Measurements from ENCODE around the gene GDA. TPM values are rescaled to one million over a fixed set of nuclear protein-coding genes. Genes with fewer than 3 reads are reported as not detected.
A peak's percentile ranks its signal among the peaks of the same experiment; 100 is the strongest.
"Not testable (repeated sequence)": the region's sequence is repeated elsewhere in the genome, so short reads cannot be mapped to it uniquely, and the experiment has no call there.

GDA gene
- total and polyA plus RNA-seq, 3 donors from 2014 or later: 1.7 to 3.7 (median 2.1) TPM

- DNase-seq: no peak
- H3K27ac ChIP-seq: no peak overlapping the region
- no peak for TF ChIP-seq CTCF (IDR thresholded peaks at IDR 0.05)
- TF ChIP-seq POLR2A (IDR thresholded peaks at IDR 0.05): no peak
- no peaks in the 10 kb centered on the region for H3K4me1 ChIP-seq
- H3K4me3 ChIP-seq: no peak overlapping the region
- intact Hi-C loops (cut with DNase I; ENCODE audit: low total_unique reads): loop anchor here (10.0 kb wide), 1 partner anchor 224 kb away; no protein-coding TSS in a partner anchor
- H3K9me3 ChIP-seq: no peaks in the 10 kb centered on the region
- H3K36me3 ChIP-seq (ENCODE audit: low read depth, missing control alignments): no peaks in the 10 kb centered on the region
- WGBS, 2 donors: 60 to 73% methylated on average over 3 of the region's 3 CpGs
- no peaks in the 10 kb centered on the region for H3K27me3 ChIP-seq
These were observed 119.7 kb downstream of the GDA start for GRCh38 chr9:72268961-72269360.

DNA sequence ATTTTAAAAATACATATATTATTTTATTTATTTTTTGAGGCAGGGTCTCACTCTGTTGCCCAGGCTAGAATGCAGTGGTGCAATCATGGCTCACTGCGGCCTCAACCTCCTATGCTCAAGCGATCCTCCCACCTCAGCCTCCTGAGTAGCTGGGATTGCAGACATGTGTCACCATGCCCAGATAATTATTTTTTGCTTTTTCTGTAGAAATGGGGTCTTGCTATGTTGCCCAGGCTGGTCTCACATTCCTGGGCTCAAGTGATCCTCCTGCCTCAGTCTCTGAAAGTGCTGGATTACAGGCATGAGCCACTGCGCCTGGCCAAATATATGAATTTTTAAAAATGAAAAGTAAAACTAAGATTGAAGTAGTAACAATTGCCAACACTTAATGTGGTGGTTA lies 121.1 kb downstream of the GDA start:
- intact Hi-C loops (cut with DNase I; ENCODE audit: low total_unique reads); H3K27me3 ChIP-seq; H3K9me3 ChIP-seq; H3K27ac ChIP-seq; H3K36me3 ChIP-seq (ENCODE audit: low read depth, missing control alignments); H3K4me3 ChIP-seq; DNase-seq; H3K4me1 ChIP-seq: not testable (repeated sequence)
- 95 to 97% methylated on average over 3 of the region's 3 CpGs for WGBS, 2 donors

DNA sequence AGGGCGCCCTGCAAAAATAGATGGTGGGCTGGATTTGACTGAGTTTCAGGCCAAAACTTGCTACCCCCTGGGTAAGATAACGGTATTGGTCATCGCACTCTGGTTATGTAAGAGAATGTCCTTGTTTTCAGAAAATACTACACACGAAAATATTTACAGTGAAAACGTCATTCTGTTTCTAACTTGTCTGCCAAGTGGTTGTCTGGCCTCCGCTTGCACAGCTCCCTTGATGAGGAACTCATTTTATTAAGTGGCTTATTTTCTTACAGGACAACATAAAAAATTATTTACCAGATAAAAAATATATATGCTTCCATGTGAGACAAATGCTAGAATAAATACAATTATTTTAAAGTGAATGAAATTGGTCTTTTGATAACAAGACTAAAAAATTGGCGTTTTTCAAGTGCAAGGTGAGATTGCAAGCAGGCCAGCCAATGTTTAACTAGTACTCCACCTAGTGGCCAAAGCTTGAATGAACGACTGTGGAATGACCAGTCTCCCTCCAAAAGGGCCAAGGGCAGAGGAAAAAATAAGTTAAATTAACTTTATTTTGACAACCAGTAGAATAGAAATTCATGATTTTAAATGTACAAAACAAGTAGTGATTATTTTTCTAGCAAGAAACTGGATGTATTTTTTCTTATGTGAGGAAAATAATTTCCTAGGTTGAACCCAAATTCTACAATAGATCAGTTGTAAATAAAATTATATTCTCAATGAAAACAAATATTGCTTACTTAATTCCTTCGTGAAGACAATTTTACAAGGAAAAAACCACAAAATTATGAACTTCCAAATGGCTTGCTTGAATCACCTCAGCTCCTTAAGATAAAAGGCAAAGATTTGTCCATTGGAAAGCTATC lies 122.6 kb downstream of the GDA start:
- Histone ChIP-seq H3K4me1 (no peaks in the 10 kb centered on the region), H3K27ac (no peak overlapping the region), H3K9me3 (no peaks in the 10 kb centered on the region), H3K36me3 (ENCODE audit: low read depth, missing control alignments) (no peaks in the 10 kb centered on the region), H3K4me3 (no peak overlapping the region), H3K27me3 (no peaks in the 10 kb centered on the region)
- TF ChIP-seq CTCF (IDR thresholded peaks at IDR 0.05): peak; percentile 86 to 90 (median 87)
- no peak for TF ChIP-seq POLR2A (IDR thresholded peaks at IDR 0.05)
- peak; percentile 84 for DNase-seq
- WGBS, 2 donors: 41 to 44% methylated on average over 9 of the region's 9 CpGs
- intact Hi-C loops (cut with DNase I; ENCODE audit: low total_unique reads): no loop called here

GRCh38 chr9:72274441-72274840 lies 125.2 kb downstream of the GDA start:
- Histone ChIP-seq H3K4me1 (no peaks in the 10 kb centered on the region), H3K36me3 (ENCODE audit: low read depth, missing control alignments) (no peaks in the 10 kb centered on the region), H3K27me3 (no peaks in the 10 kb centered on the region), H3K9me3 (no peaks in the 10 kb centered on the region), H3K27ac (no peak overlapping the region), H3K4me3 (no peak overlapping the region)
- TF ChIP-seq CTCF (IDR thresholded peaks at IDR 0.05) (no peak), POLR2A (IDR thresholded peaks at IDR 0.05) (no peak)
- intact Hi-C loops (cut with DNase I; ENCODE audit: low total_unique reads): no loop called here
- DNase-seq: no peak
- 71 to 72% methylated on average over 4 of the region's 4 CpGs for WGBS, 2 donors

GRCh38 chr9:72274916-72275315 lies 125.7 kb downstream of the GDA start:
- H3K4me1 ChIP-seq: no peaks in the 10 kb centered on the region
- intact Hi-C loops (cut with DNase I; ENCODE audit: low total_unique reads): no loop called here

More at GRCh38 chr9:72274916-72275315, 125.7 kb downstream of the GDA start:
- no peak overlapping the region for H3K27ac ChIP-seq
- no peaks in the 10 kb centered on the region for H3K27me3 ChIP-seq
- no peak overlapping the region for H3K4me3 ChIP-seq
- DNase-seq: no peak
- TF ChIP-seq CTCF (IDR thresholded peaks at IDR 0.05) (no peak), POLR2A (IDR thresholded peaks at IDR 0.05) (no peak)
- H3K36me3 ChIP-seq (ENCODE audit: low read depth, missing control alignments): no peaks in the 10 kb centered on the region
- 94 to 96% methylated on average over 3 of the region's 3 CpGs for WGBS, 2 donors
- H3K9me3 ChIP-seq: no peaks in the 10 kb centered on the region
